GM18867 (cell line): ENCODE data around the gene SMIM44.

ENCODE experiments used
- ATAC-seq: cut with Tn5 transposase; IDR thresholded peaks from one replicate; pipeline ENCODE4 v1.9.1; 2021; ENCODE audit warnings: mild to moderate bottlenecking, moderate library complexity; ENCODE audit not compliant: unreplicated experiment

Gene SMIM44

DNA sequence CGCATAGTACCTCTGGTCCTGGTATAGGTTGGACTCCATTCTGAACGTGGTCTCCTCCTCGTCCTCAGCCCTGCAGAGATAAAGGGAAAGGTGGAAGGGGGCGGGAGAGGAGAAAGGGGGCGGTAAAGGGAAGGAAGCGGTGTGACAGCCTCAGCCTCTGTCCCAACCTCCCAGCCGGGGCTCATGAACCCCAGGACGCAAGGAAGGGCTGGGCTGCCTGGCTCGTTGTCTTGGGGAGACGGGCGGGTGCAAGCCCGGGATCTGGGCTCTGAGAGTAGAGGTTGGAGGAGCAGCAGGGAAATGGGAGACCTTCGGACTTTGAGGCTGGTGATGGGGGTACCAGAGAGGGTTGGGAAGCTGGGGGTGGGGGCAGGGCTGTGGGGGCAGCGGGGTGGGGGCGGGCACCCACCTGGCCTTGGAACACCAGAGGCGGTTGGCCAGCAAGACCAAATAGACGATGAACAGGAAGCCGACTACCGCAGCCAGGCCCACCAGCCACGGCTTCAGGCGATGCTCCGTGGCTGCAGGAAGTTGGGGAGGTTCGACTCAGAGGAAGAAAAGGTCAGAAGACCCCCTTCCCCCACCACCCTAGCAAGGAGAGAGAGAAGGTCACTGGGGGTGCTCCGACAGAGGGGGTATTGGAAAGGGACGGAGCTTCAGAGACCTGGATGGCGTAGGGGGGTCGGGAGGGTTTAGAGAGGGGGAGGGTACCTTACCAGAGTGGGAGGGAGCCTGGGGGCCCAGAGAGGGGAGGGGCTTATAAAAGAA is 4.6 kb downstream of the SMIM44 start:
- no peak for ATAC-seq

DNA sequence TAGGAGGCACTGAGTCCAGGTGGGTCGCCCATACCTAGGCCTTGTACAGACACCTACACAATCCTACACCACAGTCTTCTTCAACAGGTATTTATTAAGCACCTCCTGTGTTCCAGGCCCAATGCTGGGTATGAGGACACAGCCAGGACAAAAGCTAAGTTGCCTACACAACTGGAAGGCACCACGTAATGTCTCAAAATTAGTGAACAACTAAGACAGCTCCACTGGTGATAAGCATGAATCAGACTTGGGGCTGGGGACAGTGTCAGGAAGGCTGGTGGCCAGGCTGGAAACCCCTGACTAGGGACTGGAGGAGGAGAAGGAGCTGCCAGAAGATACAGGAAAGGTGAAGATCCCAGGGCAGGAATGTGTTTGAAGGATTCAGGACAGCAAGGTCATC is 5.3 kb downstream of the SMIM44 start:
- ATAC-seq: no peak

DNA sequence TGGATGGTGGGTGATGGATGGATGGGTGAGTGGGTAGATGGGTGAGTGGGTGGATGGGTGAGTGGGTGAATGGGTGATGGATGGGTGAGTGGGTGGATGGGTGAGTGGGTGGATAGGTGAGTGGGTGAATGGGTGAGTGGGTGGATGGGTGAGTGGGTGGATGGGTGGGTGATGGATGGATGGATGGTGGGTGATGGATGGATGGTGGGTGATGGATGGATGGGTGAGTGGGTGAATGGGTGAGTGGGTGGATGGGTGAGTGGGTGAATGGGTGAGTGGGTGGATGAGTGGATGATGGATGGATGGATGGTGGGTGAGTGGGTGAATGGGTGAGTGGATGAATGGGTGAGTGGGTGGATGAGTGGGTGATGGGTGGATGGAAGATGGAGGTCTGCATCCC is 5.7 kb downstream of the SMIM44 start:
- no peak for ATAC-seq

DNA sequence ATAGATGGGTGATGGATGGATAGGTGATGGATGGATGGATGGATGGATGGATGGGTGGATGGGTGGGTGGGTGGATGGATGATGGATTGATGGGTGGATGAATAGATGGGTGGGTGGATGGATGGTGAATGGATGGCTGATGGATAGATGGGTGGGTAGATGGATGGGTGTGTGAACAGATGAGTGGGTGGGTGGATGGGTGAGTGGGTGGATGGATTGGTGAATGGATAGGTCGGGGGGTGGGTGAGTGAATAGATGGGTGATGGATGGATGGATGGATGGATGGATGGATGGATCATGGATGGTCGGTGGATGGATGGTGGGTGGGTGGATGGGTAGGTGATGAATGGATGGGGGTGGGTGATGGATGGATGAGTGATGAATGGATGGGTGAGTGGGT is 6.4 kb downstream of the SMIM44 start:
- ATAC-seq: no peak

DNA sequence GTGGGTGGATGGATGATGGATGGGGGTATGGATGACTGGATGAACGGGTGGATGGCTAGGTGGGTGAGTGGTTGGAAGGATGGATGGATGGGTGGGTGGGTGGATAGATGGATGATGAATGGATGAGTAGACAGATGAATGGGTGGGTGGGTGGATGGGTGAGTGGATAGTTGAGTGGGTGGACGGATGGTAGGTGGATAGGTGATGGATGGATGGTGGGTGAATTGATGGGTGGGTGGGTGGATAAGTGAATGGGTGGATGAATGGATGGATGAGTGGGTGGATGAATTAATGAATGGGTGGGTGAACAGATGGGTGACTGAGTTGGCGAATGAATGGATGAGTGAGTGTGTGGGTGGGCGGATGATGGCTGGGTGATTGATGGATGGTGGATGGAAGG is 7.8 kb downstream of the SMIM44 start:
- no peak for ATAC-seq

DNA sequence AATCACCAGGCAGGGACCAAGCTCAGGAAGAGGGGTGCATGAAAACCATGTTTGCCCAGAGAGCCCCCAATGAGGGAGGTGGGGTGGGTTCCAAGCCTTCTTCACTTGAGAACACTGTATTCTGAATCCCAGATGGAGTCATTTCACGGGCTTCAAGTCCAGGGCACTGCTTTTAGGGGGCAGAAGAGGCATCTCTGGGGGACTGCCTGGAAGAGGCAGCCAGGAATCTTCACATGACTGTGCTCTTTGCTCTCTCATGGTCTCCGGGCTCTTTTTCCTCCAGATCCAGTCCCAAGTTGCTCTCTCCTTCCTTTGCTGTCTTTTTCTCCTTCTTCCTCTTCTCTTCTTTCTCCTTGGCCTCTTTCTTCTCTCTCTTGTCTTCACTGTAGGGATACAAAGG is 8.6 kb downstream of the SMIM44 start:
- ATAC-seq: no peak

DNA sequence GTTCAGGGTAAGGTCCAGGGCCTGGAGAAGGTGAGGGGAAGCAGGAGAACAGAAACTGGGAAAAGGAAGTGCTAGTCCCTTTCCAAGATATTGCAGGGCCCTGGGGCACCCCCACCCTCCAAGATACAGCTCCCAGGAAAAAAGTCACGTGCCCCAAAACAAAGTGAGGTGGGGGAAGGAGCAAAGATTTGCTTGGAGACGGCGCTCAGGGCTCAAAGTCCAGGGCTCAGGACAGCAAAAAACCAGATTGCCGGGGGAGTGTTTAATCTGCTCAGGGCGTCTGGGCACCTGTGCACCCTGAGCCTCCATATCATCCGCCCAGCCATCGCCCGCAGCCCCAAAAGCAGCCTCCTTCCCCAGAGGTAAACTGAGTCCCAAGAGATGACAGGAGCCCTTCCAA is 9.2 kb downstream of the SMIM44 start:
- ATAC-seq: no peak

DNA sequence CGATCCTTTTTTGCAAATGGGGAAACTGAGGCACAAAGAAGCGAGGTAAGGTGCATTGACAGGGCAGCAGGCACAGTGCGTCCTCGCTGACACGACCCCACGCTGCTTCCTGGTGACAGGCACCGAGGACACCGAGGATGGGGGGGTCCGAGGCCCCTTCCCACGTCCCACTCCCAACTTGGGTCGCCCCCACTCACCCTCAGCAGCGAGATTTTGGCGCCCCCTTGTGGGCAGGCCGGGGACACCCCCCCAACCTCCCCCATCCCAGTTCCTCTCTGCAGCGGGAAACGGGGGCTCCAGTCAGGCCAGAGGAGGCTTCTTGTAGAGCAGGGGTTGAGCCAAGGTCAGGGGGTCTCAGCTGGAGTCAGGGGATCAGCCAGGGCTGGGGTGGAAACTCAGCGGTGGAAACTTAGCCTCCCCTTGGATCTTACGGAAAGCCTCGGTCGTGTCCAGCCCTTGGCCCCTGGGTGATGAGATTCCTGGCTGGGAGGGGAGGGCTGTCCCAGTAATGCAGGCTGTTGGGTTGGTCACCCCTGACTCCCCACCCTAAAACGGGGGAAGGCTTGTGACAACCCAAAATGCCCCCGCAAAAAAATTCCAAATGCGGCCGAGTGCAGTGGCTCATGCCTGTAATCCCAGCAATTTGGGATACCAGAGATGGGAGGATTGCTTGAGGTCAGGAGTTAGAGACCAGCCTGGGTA is 11.1 kb downstream of the SMIM44 start:
- ATAC-seq: no peak

DNA sequence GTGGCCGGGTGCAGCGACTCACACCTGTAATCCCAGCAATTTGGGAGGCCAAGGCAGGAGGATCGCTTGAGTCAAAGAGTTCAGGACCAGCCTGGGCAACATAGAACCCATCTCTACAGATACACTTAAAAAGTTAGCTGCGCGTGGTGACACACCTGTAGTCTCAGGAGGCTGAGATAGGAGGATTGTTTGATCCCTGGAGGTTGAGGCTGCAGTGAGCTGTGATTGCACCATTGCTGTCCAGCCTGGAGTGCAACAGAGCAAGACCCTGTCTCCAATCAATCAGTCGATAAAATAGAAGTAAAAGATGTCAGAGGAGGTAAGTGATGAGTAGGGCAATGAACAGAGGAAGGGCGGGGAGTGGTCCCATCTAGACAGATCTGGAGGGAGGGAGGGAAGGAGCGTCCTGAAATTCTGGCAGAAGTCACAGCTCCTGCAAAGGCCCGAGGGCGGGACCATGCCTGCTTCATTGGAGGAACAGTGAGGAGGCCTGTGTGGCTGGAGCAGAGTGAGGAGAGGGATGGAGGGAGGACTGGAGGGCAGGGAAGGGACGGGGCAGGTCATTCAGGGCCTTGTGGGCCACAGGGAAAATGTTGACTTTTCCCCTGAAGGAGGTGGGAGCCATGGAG is 12.6 kb downstream of the SMIM44 start:
- ATAC-seq: no peak

DNA sequence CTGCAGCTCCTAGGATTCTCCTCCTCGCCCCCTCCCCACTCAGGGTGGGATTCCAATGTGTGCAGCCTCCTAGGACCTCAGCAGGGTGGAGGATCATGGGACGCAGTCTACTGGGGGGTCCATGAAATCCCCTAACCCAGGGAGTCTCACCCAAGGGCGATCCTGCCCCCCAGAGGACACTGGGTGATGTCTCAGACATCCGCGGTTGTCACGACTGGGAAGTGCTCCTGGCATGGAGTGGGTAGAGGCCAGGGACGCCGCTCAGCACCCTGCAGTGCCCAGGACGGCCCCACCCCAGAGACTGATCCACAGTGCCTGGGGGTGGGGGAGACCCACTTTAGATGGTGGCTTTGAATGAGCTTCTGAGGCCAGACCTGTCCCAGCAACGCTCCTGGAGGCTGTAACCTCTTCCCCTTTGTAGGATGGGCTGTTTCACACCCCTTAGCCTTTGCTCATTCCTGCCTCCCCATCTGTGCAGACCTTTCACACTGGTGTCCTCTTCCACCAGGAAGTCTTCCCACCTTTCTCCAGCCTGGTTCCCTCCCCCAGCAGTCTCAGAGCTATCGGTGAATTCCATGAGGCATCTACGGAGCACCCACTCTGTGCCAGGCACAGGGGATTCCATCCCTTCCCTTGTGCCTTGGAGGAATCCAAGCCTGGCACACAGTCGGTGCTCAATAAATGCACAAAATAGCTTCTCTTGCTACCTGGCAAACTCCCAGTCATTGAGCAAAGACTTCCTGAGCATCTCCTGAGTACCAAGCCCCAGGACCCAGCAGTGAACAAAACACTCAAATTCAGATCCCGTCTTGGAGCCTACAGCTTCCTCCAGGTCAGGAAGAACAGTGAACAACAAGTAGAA is 13.4 kb downstream of the SMIM44 start:
- no peak for ATAC-seq

DNA sequence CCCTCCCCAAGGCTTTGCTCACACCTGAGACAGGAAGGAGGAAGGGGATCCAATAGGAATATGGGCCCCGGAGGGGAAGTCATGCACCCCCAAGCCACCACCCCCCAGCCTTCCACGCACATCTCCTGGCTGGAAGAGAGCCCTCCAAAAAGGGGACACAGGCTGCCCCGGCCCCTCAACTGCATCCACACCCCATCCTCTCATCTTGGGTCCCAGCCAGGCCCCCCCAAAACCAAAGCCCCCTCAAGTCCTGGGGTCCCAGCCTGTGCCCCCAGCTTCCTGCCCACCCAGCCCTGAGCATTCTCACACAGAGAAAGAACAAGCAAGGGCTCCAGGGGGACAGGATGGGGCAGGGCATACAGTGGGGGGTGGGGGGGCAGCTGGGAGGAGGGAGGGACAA is 15.0 kb downstream of the SMIM44 start:
- no peak for ATAC-seq

DNA sequence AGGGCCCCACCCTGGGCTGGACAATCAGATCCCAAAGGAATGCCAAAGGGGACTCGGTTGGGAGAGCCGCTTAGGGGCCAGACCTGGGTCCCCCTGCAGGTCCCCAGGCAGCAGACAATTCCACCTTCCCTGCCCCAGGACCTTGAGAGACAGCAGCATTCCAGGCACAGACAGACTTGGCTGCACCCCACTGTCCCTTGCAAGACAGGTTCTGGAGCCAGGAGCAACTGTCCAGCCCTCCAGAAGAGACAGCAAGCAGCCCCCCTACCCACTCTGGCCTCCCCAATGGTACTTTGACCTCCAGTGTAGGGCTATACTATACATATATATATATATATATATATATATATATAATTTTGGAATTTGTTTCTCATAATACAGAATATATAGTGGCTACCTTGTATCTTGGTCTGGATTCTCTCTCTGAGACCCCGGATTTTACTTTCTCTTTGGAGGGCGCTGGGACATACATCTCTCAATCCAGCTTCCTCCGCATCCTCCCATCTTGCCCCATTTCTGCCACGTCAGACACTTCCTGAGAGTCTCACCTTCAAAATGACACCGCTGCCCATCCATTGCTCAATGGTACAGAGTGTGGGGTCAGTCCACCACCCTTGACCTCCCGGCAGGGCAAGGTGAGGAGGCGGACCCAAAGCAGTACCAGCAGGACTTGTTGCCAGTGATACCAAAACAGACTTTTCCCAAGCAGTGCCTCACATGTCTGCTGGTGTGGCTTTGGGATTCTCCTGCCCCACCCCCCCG is 15.6 kb downstream of the SMIM44 start:
- no peak for ATAC-seq

DNA sequence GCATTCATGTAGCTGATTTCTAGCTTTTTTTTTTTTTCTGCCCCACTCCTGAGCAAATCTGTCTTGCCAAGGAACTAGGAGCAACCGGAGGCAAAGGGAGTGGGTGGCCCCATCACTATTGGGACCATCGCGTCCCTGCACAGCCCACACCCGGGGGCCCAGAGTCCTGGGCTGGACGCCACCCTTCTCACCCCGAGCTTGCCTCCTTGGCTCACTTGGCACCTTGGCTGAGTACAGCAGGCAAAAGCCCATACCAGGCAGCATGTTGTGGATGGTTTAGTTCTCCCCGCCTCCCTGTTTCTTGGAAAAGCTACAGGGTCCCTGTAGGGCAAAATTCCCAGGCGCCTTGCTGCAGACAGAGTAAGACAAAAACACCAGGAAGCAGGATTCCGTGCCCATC is 16.6 kb downstream of the SMIM44 start:
- ATAC-seq: no peak

DNA sequence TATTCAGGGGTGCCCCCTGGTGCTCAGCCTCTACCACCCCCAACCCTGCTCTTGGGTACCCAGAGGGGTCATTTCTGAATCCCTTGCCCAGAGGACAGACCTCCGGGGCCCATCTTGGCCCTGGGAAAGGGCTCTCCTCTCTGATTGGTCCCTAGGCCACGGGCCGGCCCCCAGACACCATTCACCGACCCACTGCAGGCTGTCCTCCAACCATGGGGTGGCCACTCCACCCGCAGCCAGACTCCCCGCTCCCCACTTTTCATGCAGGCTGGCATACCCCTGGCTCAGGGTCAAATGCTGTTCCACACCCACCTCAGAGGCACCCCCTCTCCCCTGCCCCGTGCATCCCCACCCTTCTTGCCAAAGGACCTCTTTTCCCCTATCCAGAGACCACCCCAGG is 17.7 kb downstream of the SMIM44 start:
- no peak for ATAC-seq

DNA sequence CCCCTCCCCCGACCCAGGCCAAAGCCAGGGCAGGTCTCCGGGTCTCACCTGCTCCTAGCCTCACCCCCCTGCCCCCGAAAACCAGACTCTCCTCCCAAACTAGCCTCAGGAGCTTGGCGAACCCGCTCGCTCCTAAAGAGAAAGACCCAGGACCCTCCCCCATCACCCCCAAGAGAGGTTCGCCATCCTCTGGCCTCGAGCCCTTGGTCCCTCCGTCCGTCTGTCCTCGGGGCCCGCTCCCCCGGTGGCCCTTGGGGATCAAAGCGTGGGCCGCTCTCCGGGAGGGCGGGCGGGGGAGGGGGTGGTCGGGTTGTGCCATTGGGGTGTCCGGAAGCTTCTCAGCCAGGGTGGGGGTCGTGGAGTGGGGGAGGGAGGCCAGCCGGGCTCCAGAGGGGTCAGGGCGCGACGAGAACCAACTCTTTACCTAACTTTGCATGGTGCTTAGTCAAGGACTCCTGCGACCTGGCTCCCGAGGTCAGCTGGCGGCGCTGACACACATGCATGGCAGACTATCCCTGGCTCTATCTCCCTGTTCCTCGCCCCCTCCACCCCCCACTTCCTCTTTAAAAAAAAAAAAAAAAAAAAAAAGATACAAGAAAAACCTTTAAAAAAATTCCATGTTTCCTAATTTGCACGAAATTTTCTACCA is 18.5 kb downstream of the SMIM44 start:
- ATAC-seq: no peak

DNA sequence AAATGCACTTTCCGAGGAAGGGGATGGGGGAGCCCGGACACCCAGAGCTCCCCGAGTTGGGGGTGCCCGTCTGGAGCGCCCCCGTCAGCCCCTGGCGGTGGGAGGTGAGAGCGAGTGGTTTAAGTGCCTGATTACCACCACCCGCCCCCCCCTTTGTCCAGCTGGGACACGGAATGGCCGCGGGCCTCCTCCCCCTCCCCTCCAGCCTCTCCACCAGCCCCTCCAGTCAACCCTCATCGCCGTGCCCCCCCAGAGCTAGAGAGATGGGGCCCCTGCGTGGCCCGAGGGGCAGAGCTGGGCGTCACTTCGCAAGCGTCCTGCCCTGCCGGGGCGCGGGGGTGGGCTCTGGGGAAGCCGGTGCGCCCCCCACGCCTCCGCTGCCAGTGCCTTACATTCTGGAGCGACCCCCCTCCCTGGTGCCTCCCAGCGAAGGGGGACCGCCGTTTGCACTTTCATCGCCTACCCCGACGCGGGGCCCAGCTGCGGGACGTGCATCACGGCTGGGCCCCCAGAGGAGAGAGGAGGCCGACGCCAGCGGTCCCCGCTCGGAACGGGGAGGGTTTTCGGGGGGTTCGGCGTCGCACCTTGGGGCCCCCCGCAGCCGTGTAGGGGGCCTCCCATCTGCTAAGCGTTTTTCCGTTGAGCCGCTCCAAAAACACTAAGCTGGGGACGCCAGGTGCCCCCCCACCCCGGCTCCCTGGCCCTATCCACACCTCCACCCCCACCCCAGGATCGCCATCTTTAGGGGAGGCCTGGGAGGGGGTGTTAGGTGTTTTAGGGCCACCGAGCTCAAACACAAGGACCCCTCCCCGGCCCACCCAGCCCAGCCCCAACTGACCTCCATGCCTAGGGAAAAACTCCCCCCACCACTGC is 19.3 kb downstream of the SMIM44 start:
- no peak for ATAC-seq

DNA sequence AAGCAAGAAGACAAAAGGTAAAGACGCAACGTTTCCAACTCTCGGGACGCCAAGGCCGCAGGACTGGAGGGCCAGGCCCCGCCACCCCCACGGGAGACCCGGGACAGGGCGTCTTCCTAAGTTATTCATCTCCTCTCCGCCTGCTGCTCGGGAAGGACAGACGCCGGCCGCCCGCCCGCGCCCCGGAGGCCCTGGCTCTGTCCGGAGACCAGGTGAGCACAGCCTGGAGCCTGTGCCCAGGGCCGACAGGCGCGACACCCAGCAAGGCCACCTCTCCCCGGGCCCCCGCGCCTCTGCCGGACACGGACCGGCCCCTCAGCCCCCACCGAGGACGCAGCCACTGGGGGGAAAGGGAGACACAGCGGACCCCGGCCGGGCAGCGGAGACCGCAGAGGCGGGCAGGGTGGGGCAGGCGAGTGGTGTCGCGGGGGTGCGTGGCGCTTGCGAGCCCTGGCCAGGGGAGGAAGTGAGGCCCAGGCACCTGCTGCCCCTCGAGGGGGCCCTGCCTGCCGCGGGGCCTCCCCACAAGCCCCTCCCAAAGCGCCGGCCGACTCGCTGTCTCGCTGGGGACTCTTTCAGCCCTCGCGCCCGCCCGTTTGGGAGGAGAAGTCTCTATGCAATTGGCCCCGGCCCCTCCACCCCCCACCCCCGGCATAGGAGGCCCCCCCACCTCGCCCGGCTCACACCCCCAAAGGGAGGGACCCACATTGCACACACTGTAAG is 20.1 kb downstream of the SMIM44 start:
- ATAC-seq: no peak

DNA sequence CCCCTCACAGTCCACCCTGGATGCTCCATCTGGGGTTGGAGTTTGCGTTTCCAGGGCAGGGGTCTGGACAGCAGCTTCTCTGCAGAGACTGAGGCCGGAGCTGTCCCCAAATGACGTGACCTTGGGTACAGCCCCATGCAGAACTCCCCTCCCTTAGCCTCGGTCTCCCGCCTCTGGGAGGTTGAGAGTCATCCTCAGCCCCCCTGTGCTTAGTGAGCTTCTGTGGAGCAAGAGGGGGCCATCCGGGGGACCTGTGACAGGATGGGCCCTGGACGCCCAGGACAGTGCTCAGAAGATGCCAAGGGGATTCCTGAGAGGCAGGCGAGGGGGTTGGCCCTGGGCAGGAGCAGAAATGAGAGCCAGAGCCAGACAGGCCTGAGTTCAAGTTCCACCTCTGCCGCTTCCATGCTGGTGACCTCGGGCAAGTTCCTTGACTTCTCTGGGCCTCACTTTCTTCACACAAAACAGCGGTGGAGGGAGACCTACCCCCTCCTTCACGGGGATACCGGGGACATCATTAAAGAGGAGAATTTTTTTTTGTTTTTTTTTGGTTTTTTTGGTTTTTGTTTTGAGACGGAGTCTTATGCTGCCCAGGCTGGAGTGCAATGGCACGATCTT is 23.2 kb downstream of the SMIM44 start:
- ATAC-seq: no peak
